HepG2 (cell line): ENCODE data around the gene NHLRC3. TPM values are rescaled to one million over a fixed set of nuclear protein-coding genes. Genes with fewer than 3 reads are reported as not detected.

ENCODE experiments used
- CREB3 ChIP-seq: sonication (generic); formaldehyde crosslinking; IDR thresholded peaks from 2 replicates; pipeline ENCODE4 v1.5.0; 2020; ENCODE audit warnings: missing genetic modification reagents
- DMAP1 ChIP-seq: IDR thresholded peaks from 2 replicates; pipeline ENCODE4 v1.6.1; 2016
- DMTF1 ChIP-seq: sonication (generic); formaldehyde crosslinking; IDR thresholded peaks from 2 replicates; pipeline ENCODE4 v1.4.0; 2020; ENCODE audit warnings: mild to moderate bottlenecking, missing genetic modification reagents
- E2F5 ChIP-seq: sonication (generic); formaldehyde crosslinking; conservative IDR thresholded peaks from 2 replicates; pipeline ENCODE4 v1.4.0; 2020; ENCODE audit warnings: missing genetic modification reagents
- EHMT2 ChIP-seq: fragments of 200-600 bp; sonication (generic); IDR thresholded peaks from 2 replicates; pipeline ENCODE4 v1.7.0; 2017; ENCODE audit warnings: antibody characterized with exemption, low read depth, low read length, borderline replicate concordance
- FOXM1 ChIP-seq: sonication (generic); formaldehyde crosslinking; IDR thresholded peaks from 2 replicates; pipeline ENCODE4 v1.5.0; 2020; ENCODE audit warnings: missing genetic modification reagents
- IKZF1 ChIP-seq: fragments of 450-650 bp; IDR thresholded peaks from 2 replicates; pipeline ENCODE4 v1.7.1; 2016
- KLF16 ChIP-seq, 2 experiments: sonication (generic) in 1 of 2; formaldehyde crosslinking in 1 of 2; IDR thresholded peaks; 2 replicates each; pipeline versions ENCODE4 v1.6.1 to v1.8.0; 2016 to 2023; ENCODE audit warnings: missing genetic modification reagents in 2 of 2, missing compliant biosample characterization in 1 of 2
- MED8 ChIP-seq: sonication (generic); formaldehyde crosslinking; IDR thresholded peaks from 2 replicates; pipeline ENCODE4 v1.8.1; 2023; ENCODE audit warnings: mild to moderate bottlenecking, missing genetic modification reagents; ENCODE audit not compliant: insufficient replicate concordance
- MIER2 ChIP-seq: IDR thresholded peaks from 2 replicates; pipeline ENCODE4 v1.6.1; 2016; ENCODE audit warnings: missing biosample characterization, missing genetic modification reagents
- NR2C2 ChIP-seq: sonication (generic); formaldehyde crosslinking; IDR thresholded peaks from 2 replicates; pipeline ENCODE4 v1.4.0; 2020; ENCODE audit warnings: missing genetic modification reagents, mild to moderate bottlenecking, moderate library complexity, borderline replicate concordance
- NR3C1 ChIP-seq: sonication (generic); formaldehyde crosslinking; IDR thresholded peaks from 2 replicates; pipeline ENCODE4 v1.4.0; 2020; ENCODE audit warnings: missing genetic modification reagents
- RFXAP ChIP-seq: sonication (generic); formaldehyde crosslinking; IDR thresholded peaks from 2 replicates; pipeline ENCODE4 v1.4.0; 2020; ENCODE audit warnings: missing genetic modification reagents, borderline replicate concordance
- SALL1 ChIP-seq: sonication (generic); formaldehyde crosslinking; IDR thresholded peaks from 2 replicates; pipeline ENCODE4 v1.8.0; 2022; ENCODE audit warnings: mild to moderate bottlenecking, missing genetic modification reagents
- SETDB1 ChIP-seq: sonication (generic); formaldehyde crosslinking; IDR thresholded peaks from 2 replicates; pipeline ENCODE4 v1.5.1; 2020; ENCODE audit warnings: missing genetic modification reagents, mild to moderate bottlenecking, borderline replicate concordance
- SRSF9 ChIP-seq: fragments of 200-400 bp; formaldehyde crosslinking; IDR thresholded peaks from 2 replicates; pipeline ENCODE4 v1.6.1; 2018; ENCODE audit warnings: borderline replicate concordance, mild to moderate bottlenecking, low read depth, low read length; ENCODE audit not compliant: insufficient read depth, poor library complexity, severe bottlenecking
- ZNF263 ChIP-seq: sonication (generic); formaldehyde crosslinking; IDR thresholded peaks from 2 replicates; pipeline ENCODE4 v1.4.0; 2020; ENCODE audit warnings: missing genetic modification reagents
- ZNF337 ChIP-seq: sonication (generic); formaldehyde crosslinking; IDR thresholded peaks from 2 replicates; pipeline ENCODE4 v1.5.1; 2020; ENCODE audit warnings: missing genetic modification reagents, low read depth, mild to moderate bottlenecking, borderline replicate concordance
- ZNF367 ChIP-seq: sonication (generic); formaldehyde crosslinking; IDR thresholded peaks from 2 replicates; pipeline ENCODE4 v1.4.0; 2020; ENCODE audit warnings: missing genetic modification reagents, borderline replicate concordance
- ZNF670 ChIP-seq: sonication (generic); formaldehyde crosslinking; IDR thresholded peaks from 2 replicates; pipeline ENCODE4 v1.8.0; 2022; ENCODE audit warnings: mild to moderate bottlenecking, missing genetic modification reagents, borderline replicate concordance
- ZNF713 ChIP-seq: sonication (generic); formaldehyde crosslinking; IDR thresholded peaks from 2 replicates; pipeline ENCODE4 v1.4.0; 2020; ENCODE audit warnings: mild to moderate bottlenecking, missing genetic modification reagents
- ZNF792 ChIP-seq: IDR thresholded peaks from 2 replicates; pipeline ENCODE4 v1.6.1; 2016
- ZNF841 ChIP-seq: sonication (generic); formaldehyde crosslinking; IDR thresholded peaks from 2 replicates; pipeline ENCODE4 v1.8.1; 2023; ENCODE audit warnings: missing genetic modification reagents, borderline replicate concordance
- polyA plus RNA-seq, 8 experiments: library from polyadenylated mRNA; depleted of rRNA in 3 of 8; stranded (reverse) in 7 of 8; unstranded in 1 of 8; fragments of >200 nt; fragmentation: Illumina TruSeq in 4 of 8; extraction: Trizol in 4 of 8; gene quantifications; 2 replicates each; pipeline versions ENCODE4 v1.2.1 to v1.2.3, GENCODE V29; 2011 to 2016; ENCODE audit warnings: low read depth in 4 of 8, missing spikeins in 1 of 8, mixed read lengths in 1 of 8; ENCODE audit not compliant: insufficient read depth in 1 of 8
- total RNA-seq, 5 experiments: library from RNA; depleted of rRNA; stranded (reverse); fragments of >200 nt; fragmentation: Illumina TruSeq; extraction: Trizol; gene quantifications; 2 replicates each; pipeline ENCODE4 v1.2.3, GENCODE V29; 2016; ENCODE audit warnings: low read depth in 1 of 5
- TF ChIP-seq, protein P1 (sequence below): IDR thresholded peaks from 2 replicates; pipeline ENCODE4 v1.4.0; 2020; ENCODE audit warnings: mild to moderate bottlenecking, missing genetic modification reagents

NHLRC3 gene
- total and polyA plus RNA-seq, 2 of the 13 experiments (the other 11 are each of a cell fraction or from before 2014, with no cell fraction given) = 19.9 to 29.8 TPM

DNA sequence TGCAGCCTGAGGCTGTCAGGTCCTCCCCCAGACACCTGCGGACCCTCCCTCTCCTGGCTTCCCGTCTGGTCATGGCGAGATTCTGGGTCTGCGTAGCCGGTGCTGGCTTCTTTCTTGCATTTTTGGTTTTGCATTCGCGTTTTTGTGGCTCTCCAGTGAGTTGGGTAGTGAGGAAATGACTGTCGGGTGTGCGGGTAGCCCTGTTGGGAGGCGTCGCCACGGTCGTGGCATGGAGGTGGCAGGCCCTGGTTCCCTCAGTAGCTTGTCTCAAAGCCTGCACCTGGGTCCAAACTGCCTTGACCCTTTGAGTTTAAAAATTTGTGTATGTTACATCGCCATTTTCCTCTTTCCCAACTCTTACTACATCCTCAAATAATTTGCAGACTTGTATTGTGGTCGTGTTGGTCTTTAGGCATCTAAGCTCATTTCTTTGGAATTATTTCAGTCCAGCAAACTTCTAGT is 344 bp downstream of the NHLRC3 start (continued):
- TF ChIP-seq, protein P1, sequence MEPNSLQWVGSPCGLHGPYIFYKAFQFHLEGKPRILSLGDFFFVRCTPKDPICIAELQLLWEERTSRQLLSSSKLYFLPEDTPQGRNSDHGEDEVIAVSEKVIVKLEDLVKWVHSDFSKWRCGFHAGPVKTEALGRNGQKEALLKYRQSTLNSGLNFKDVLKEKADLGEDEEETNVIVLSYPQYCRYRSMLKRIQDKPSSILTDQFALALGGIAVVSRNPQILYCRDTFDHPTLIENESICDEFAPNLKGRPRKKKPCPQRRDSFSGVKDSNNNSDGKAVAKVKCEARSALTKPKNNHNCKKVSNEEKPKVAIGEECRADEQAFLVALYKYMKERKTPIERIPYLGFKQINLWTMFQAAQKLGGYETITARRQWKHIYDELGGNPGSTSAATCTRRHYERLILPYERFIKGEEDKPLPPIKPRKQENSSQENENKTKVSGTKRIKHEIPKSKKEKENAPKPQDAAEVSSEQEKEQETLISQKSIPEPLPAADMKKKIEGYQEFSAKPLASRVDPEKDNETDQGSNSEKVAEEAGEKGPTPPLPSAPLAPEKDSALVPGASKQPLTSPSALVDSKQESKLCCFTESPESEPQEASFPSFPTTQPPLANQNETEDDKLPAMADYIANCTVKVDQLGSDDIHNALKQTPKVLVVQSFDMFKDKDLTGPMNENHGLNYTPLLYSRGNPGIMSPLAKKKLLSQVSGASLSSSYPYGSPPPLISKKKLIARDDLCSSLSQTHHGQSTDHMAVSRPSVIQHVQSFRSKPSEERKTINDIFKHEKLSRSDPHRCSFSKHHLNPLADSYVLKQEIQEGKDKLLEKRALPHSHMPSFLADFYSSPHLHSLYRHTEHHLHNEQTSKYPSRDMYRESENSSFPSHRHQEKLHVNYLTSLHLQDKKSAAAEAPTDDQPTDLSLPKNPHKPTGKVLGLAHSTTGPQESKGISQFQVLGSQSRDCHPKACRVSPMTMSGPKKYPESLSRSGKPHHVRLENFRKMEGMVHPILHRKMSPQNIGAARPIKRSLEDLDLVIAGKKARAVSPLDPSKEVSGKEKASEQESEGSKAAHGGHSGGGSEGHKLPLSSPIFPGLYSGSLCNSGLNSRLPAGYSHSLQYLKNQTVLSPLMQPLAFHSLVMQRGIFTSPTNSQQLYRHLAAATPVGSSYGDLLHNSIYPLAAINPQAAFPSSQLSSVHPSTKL (CRISPR knock-in tag) = no peak
- TF ChIP-seq EHMT2 = no peak
- no peak for TF ChIP-seq SRSF9
- no peak for TF ChIP-seq ZNF841 (CRISPR knock-in tag)
- TF ChIP-seq RFXAP (CRISPR knock-in tag) = no peak
- no peak for TF ChIP-seq ZNF670
- TF ChIP-seq ZNF263 (CRISPR knock-in tag) = no peak
- no peak for TF ChIP-seq DMTF1 (CRISPR knock-in tag)
- no peak for TF ChIP-seq ZNF337 (CRISPR knock-in tag)
- TF ChIP-seq FOXM1 = no peak
- TF ChIP-seq NR2C2 (CRISPR knock-in tag) = no peak
- no peak for TF ChIP-seq MED8 (CRISPR knock-in tag)
- TF ChIP-seq E2F5 (CRISPR knock-in tag) = no peak; the same call in 1 of the 2 replicates
- no peak for TF ChIP-seq ZNF367 (CRISPR knock-in tag)
- no peak for TF ChIP-seq IKZF1
- TF ChIP-seq DMAP1 = peak; percentile 28; the same call in 1 of the 2 replicates
- peak in 1 of 2 experiments; percentile 7; a peak in 1 of 4 replicates for TF ChIP-seq KLF16 (CRISPR knock-in tag; IDR thresholded peaks at IDR 0.05)
- TF ChIP-seq NR3C1 (CRISPR knock-in tag) = no peak
- TF ChIP-seq CREB3 = no peak
- no peak for TF ChIP-seq SETDB1 (CRISPR knock-in tag)
- 0 out of 2 replicates have a peak, but pooled peaks have one; percentile 49 for TF ChIP-seq ZNF792 (CRISPR knock-in tag)
- TF ChIP-seq SALL1 (CRISPR knock-in tag) = 0 out of 2 replicates have a peak, but pooled peaks have one; percentile 17
- no peak for TF ChIP-seq ZNF713
- TF ChIP-seq MIER2 = no peak
